Spleen (tissue), 13 donors: ENCODE results near the gene BOLA2. TPM values are rescaled to one million over a fixed set of nuclear protein-coding genes. Genes with fewer than 3 reads are reported as not detected.
"Not testable (repeated sequence)": the region's sequence is repeated elsewhere in the genome, so short reads cannot be mapped to it uniquely, and the experiment has no call there.

Source experiments
- DNase-seq: peaks from one replicate; pipeline ENCODE4 v3.0.0-alpha.2; 2020
- H3K27ac ChIP-seq, 8 donors: fragments of 200-600 bp; sonication (generic) in 7 of 8; 1 replicate in 4 of 8; 2 replicates in 4 of 8; pipeline versions ENCODE4 v1.5.0 to v1.8.0; 2016 to 2021; ENCODE audit warnings: inconsistent platforms in 4 of 8, mild to moderate bottlenecking in 4 of 8, moderate library complexity in 1 of 8
- H3K27me3 ChIP-seq, 7 donors: fragments of 200-600 bp; sonication (generic) in 6 of 7; replicated peaks in 1 of 7; 1 replicate in 4 of 7; 2 replicates in 3 of 7; pipeline versions ENCODE4 v1.5.0 to v1.8.0; 2016 to 2021; ENCODE audit warnings: inconsistent platforms in 3 of 7, mild to moderate bottlenecking in 1 of 7
- H3K36me3 ChIP-seq, 6 donors: fragments of 200-600 bp; sonication (generic) in 5 of 6; 1 replicate in 4 of 6; 2 replicates in 2 of 6; pipeline versions ENCODE4 v1.5.0 to v1.8.0; 2016 to 2021; ENCODE audit warnings: inconsistent platforms in 2 of 6
- H3K4me1 ChIP-seq, 6 donors: fragments of 200-600 bp; sonication (generic) in 5 of 6; 1 replicate in 3 of 6; 2 replicates in 3 of 6; pipeline versions ENCODE4 v1.5.0 to v1.8.0; 2016 to 2021; ENCODE audit warnings: inconsistent platforms in 3 of 6
- H3K4me3 ChIP-seq, 8 donors: fragments of 200-600 bp; sonication (generic) in 7 of 8; 1 replicate in 4 of 8; 2 replicates in 4 of 8; pipeline versions ENCODE4 v1.5.0 to v1.8.0; 2016 to 2021; ENCODE audit warnings: inconsistent platforms in 4 of 8, mild to moderate bottlenecking in 4 of 8, moderate library complexity in 2 of 8
- H3K9me3 ChIP-seq, 8 donors: fragments of 200-600 bp; sonication (generic) in 7 of 8; 1 replicate in 4 of 8; 2 replicates in 4 of 8; pipeline versions ENCODE4 v1.5.0 to v1.8.0; 2016 to 2021; ENCODE audit warnings: inconsistent platforms in 4 of 8
- WGBS, 5 donors: extraction: QIAGEN DNeasy Blood & Tissue Kit in 3 of 5; methylation state at CpG; one replicate each; pipeline versions ENCODE4 v1.1.5 to v1.1.7; 2013 to 2018; 5-methylcytosine and 5-hydroxymethylcytosine counted together
- intact Hi-C: fragments of 100-400 bp; cut with DNase I; formaldehyde crosslinking; loops from one replicate; pipeline ENCODE4 v1.15.0; 2023; ENCODE audit warnings: low total_unique reads
- long read RNA-seq, 2 donors: transcript quantifications; one replicate each; lab custom pipeline, GENCODE V29; 2026
- polyA plus RNA-seq, 3 donors: library from polyadenylated mRNA; stranded (reverse); fragments of 200-250 nt; gene quantifications; one replicate each; pipeline ENCODE4 v1.2.1, GENCODE V29; 2013
- total RNA-seq, 7 donors: library from RNA; depleted of rRNA in 3 of 7; stranded (reverse); fragments of >200 nt in 3 of 7; fragmentation: NEBNext Ultra II Directional in 4 of 7; extraction: Animal tissue kit (Norgen Biotek cat#: 25700) in 4 of 7; gene quantifications; one replicate each; pipeline versions ENCODE4 v1.1.0 to v1.2.1, GENCODE V29; 2016 to 2021
- donor health status: healthy with polysubstance abuse.
- donor health status: DM: no; HTN: no; CAD: no; lungs with moderate emphysema.
- donor health status: DM: no; HTN: no; CAD: no.
- donor health status: Bipolar disorder and iron deficiency.
- donor health status: healthy.
- donor health status: DM: no; HTN: no; CAD: no.
- donor health status: DM: yes; HTN: yes; CAD: no.

BOLA2 gene
- total RNA-seq (10 to 100 TPM in 4 of 7 donors, 1 to 10 TPM in 3; 6.5 to 25.1 (median 11.3) TPM), polyA plus RNA-seq (10 to 100 TPM; 27.8 to 43.9 (median 29.0) TPM)
- long read RNA-seq, donor 1, transcript BOLA2-201 (3 exons, 1,012 nt), result major isoform, 25 of 25 reads
- long read RNA-seq, donor 1, partial matches to known transcripts, result 0 of 25 reads
- long read RNA-seq, donor 1, other reads (novel, unspliced or antisense), result 0 of 25 reads
- long read RNA-seq, donor 2, transcript BOLA2-201 (3 exons, 1,012 nt), result major isoform, 12 of 12 reads
- long read RNA-seq, donor 2, partial matches to known transcripts, result 0 of 12 reads
- long read RNA-seq, donor 2, other reads (novel, unspliced or antisense), result 0 of 12 reads

DNA sequence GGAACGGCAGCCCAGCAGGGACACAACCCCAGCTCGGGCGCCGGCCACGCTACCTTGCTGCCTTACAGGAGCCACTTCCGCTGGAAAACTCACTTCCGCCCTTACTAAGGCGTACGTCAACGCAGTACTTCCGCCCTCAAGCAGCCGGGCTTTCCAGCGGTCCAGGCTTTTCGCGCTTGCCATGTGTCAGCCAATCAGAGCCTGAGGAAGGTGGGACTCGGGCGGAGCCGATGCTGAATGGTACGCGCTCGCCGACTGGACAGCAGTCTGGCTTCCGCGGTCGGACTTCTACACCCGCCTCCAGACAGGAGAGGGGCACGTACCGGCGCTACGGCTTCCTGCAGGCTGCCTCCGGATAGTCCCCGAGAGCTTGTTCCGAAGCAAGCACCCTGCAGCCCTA, at the start of gene BOLA2, which contains the start of gene SLX1B:
BOLA2 (minus strand) TSS at position 83 of the 400 bp plus-strand sequence. CDS start 98 bp downstream, outside the sequence.
SLX1B (plus strand) TSS at position 265 of the 400 bp plus-strand sequence.
- no CpG with 5 or more reads among the region's 33 CpGs for WGBS, 5 donors
- H3K4me1 ChIP-seq, H3K9me3 ChIP-seq, H3K4me3 ChIP-seq, intact Hi-C loops, DNase-seq, H3K27me3 ChIP-seq, H3K27ac ChIP-seq, H3K36me3 ChIP-seq: not testable (repeated sequence)

DNA sequence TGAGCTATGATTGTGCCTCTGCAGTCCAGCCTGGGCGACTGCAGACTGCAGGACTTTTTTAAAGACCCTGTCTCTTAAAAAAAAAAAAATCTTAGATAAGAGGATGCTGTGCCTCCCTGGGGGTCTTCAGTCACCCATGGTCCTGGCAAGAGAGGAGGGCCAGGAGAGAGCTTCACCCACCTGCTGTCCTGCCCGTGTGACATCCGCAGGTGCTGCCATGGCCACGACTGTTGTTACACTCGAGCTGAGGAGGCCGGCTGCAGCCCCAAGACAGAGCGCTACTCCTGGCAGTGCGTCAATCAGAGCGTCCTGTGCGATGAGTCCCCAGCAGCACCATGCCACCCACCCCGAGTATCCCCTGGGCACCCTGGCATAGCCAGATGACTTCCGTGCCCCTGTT, 28.1 kb upstream of the BOLA2 start:
- WGBS, 5 donors, result 80 to 90% (median 87%) methylated on average over 1 to 7 of the region's 12 CpGs
- H3K4me3 ChIP-seq, H3K9me3 ChIP-seq, H3K36me3 ChIP-seq, H3K27me3 ChIP-seq, intact Hi-C loops, H3K27ac ChIP-seq, H3K4me1 ChIP-seq: not testable (repeated sequence)
- peak; percentile 68 for DNase-seq

DNA sequence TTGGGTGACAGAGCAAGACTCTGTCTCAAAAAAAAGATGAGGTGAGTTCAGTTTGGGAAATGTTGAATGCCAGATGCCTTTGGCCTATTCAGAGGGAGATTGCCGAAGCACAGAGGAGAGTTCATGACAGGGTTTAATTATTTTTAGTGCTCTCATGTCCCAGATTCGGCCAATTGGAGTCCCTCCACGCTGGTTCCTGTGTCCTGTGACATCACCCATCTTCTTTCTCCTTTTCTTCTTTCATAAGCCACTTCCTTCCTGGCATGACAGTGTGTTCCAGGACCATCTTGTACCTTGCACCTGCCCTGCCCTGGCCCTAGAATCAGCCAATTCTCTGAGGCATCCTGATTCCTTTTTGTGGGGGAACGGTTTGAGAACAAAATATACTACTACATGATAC, 17.9 kb upstream of the BOLA2 start:
- H3K27me3 ChIP-seq, intact Hi-C loops, H3K27ac ChIP-seq, H3K36me3 ChIP-seq, DNase-seq, H3K9me3 ChIP-seq, H3K4me3 ChIP-seq, H3K4me1 ChIP-seq: not testable (repeated sequence)
- no CpG with 5 or more reads among the region's 4 CpGs for WGBS, 5 donors

DNA sequence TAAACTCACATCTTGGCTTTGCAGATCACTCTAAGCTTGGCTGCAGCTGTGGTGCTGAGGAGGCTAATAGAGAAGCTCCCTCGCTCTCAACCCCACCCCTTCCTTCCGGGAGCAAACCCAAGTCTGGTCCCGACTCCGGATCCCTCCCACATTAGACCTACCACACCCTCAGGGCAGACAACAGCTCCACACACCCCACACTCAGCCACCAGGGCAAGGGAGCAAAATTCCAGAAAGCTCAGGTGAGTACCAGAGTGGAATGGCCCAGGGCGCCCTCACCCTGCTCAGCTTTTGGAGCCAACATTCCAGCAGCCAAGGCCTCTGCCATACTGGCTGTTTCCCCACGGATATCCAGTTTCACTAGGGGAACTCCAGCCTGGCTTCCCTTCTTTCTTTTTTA, 15.5 kb upstream of the BOLA2 start:
- H3K36me3 ChIP-seq, intact Hi-C loops, H3K9me3 ChIP-seq, H3K27me3 ChIP-seq, H3K4me1 ChIP-seq: not testable (repeated sequence)
- DNase-seq, result peak; percentile 74
- 18 to 33% (median 26%) methylated on average over 3 to 5 of the region's 6 CpGs for WGBS, 5 donors
- Histone ChIP-seq H3K27ac (peak overlapping the region in 6 of 8 donors; percentile 59 to 83 (median 73)), H3K4me3 (peak overlapping the region in 3 of 8 donors; percentile 12 to 49 (median 22))

DNA sequence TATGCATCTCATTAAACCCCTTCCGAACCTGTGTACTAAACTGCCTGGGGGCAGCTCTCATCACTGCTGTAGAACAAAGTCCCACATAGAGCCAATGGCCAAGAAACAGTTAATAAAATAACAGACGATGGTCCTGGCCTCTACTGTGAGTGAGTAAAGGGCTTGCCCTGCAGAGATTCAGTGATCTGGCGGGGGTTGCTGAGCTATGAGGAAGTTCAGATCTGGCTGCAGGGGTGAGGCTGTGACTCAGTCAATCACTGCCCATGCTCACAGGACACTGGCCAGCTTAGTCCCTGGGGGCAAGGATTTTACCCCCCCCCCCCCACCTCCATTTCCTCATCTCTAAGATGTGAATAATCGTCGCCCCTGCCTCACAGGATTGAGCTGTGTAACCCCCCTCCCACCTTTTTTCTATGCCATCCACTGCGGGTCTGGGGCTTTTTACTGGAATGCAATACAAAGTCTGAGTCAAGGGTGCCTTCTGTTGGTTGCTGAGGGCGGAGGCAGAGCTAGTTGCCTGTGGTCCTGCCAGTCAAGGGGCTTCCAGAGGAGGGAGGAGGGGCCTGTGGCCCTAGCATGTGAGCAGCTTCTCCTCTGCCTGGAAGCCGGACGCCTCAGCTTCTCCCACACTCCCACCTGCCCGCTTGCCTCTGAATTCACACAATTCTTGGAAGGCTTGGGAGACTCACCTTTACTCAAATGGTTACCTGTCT, 13.7 kb upstream of the BOLA2 start:
- H3K27me3 ChIP-seq, H3K9me3 ChIP-seq, DNase-seq, intact Hi-C loops, H3K4me1 ChIP-seq, H3K36me3 ChIP-seq, H3K4me3 ChIP-seq, H3K27ac ChIP-seq: not testable (repeated sequence)
- no CpG with 5 or more reads among the region's 10 CpGs for WGBS, 5 donors

DNA sequence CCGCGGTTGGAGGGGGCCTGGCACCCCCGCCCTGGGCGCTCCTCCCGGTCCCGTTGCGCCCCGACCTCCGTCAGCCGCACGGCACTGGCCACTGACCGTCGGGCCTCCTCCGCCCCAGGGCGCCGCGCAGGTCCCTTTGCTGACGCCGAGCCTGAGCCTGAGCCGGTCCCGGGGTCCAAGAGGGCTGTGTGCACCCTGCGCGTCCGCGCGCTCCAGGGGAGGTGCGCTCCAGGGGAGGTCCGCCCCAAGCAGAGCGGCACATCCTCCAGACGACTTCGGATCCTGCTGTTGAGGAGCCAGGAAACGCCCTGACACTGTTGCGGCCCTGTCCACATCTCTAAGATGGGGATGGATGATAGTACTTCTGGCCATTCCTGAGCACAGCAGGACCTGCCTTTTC, 12.8 kb upstream of the BOLA2 start:
- no CpG with 5 or more reads among the region's 33 CpGs for WGBS, 5 donors
- DNase-seq, H3K27ac ChIP-seq, intact Hi-C loops, H3K9me3 ChIP-seq, H3K4me3 ChIP-seq, H3K4me1 ChIP-seq, H3K36me3 ChIP-seq, H3K27me3 ChIP-seq: not testable (repeated sequence)

DNA sequence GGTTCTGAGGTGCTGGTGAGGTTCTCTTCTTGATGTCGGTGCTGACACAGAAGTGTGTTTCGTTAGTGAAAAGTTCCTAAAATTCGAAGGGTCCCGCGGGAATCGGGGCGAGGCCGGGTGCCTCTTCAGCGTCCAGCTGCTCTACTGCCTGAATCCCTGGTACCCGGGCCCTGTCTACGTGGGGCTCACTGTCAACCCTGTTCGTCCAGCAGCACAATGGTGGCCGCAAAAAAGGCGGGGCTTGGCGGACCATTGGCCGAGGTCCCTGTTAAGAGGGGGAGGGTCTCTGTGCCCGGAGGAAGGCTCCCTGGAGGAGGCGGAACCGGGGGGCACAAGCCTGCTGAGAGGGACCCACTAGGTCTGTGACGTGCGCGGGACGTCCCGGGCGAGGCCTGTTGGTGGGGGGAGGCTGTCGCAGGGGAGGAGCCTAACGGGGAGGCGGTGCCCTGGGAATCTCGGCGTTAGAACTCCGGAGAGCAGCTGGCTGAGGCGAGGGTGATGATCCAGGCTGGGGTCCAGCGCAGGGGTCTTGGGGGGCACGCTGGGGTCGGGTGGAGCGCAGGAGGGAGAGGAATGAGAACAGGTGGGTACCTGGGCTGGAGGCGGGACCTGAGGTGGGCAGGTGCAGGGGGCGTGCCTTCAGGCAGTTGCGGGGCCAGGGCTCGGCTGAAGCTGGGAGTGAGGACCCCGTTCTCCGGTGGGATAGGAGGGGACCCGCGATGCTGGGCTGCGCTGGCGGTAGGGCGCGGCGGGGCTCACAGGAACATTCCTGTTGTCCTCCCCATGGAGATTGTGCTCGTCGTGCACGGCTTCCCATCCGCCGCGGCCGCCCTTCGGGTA, 12.1 kb upstream of the BOLA2 start:
- H3K4me3 ChIP-seq, intact Hi-C loops, H3K9me3 ChIP-seq, H3K27me3 ChIP-seq, H3K36me3 ChIP-seq, H3K27ac ChIP-seq, DNase-seq, H3K4me1 ChIP-seq: not testable (repeated sequence)
- no CpG with 5 or more reads among the region's 57 CpGs for WGBS, 5 donors

DNA sequence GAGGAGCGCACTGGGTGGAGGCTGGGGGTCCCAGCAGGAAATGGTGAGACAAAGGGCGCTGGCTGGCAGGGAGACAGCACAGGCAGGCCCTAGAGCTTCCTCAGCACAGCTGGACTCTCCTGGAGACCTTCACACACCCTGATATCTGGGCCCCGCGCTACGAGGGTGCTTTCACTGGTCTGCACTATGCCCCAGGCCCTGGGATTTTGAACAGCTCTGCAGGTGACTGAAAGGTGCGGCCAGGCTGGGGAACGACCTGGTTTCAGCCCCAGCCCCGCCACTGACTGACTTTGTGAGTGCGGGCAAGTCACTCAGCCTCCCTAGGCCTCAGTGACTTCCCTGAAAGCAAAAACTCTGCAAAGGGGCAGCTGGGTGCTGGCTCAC, 6.5 kb upstream of the BOLA2 start:
- intact Hi-C loops, DNase-seq, H3K36me3 ChIP-seq, H3K4me3 ChIP-seq, H3K27me3 ChIP-seq, H3K27ac ChIP-seq, H3K4me1 ChIP-seq, H3K9me3 ChIP-seq: not testable (repeated sequence)
- no CpG with 5 or more reads among the region's 9 CpGs for WGBS, 5 donors

DNA sequence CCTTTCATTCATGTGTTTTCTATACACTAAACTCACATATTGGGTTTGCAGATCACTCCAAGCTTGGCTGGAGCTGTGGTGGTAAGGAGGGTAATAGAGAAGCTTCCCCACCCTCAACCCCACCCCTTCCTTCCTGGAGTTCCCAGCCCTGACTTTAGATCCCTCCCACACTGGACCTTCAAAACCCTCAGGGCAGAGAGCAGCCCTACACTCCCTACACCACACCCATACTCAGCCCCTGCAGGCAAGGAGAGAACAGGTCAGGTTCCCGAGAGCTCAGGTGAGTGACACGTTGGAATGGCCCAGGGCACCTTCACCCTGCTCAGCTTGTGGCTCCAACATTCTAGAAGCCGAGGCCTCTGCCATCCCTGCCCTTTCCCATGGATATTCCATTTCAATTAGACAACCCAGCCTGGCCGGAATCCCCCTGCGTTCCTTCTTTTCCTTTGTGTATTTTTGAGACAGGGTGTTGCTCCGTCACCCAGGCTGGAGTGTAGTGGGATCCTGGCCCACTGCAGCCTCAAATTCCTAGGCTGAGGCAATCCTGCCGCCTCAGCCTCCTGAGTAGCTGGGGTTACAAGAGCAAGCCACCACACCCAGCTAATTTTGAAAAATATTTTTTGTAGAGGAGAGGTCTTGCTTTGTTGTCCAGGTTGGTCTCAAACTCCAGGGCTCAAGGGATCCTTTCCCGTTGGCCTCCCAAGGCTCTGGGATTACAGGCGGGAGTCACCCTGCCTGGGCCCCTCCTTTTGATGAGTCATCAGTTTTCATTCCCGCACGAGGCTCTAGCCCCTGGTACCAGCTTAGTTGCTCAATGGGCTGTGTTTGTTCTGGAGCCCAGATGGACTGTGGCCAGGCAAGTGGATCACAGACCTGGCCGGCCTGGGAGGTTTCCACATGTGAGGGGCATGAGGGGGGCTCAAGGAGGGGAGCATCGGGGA, 5.8 kb upstream of the BOLA2 start, which contains the start of gene SULT1A4:
SULT1A4 (plus strand) TSS at position 208 of the 941 bp plus-strand sequence. CDS start 1,473 bp downstream, outside the sequence.
- H3K27me3 ChIP-seq, H3K4me3 ChIP-seq, intact Hi-C loops, H3K4me1 ChIP-seq, H3K27ac ChIP-seq, DNase-seq, H3K36me3 ChIP-seq, H3K9me3 ChIP-seq: not testable (repeated sequence)
- no CpG with 5 or more reads among the region's 13 CpGs for WGBS, 5 donors

DNA sequence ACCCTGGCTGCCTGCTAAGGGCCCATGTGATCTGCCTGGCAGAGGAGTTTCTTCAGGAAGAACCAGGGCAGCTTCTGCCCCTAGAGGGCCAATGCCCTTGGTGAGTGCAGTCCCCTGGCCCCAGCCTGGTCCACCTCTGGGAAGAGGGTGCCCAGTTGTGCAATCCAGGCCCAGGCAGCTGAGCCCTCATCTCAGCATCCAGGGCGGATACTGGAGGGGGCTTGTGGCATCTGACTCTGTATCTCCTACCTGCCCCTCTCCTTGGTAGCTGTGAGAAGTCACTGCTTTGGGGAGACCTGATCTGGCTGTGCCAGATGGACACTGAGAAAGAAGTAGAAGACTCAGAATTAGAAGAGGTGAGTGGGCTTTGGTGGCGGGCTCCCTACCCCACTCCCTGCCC, 3.5 kb upstream of the BOLA2 start:
- H3K4me1 ChIP-seq, H3K27ac ChIP-seq, H3K36me3 ChIP-seq, intact Hi-C loops, H3K27me3 ChIP-seq, DNase-seq, H3K4me3 ChIP-seq, H3K9me3 ChIP-seq: not testable (repeated sequence)
- 94 to 98% (median 95%) methylated on average over 1 of the region's 2 CpGs; no CpG with 5 or more reads in 2 of the 5 donors for WGBS, 5 donors
